K562 (cell line): ENCODE measurements around the gene ETV3L. TPM values are rescaled to one million over a fixed set of nuclear protein-coding genes. Genes with fewer than 3 reads are reported as not detected.

Experiments
- CBX2 ChIP-seq: fragments of 200-600 bp; sonication (generic); IDR thresholded peaks from one replicate; pipeline ENCODE4 v1.6.1; 2012; ENCODE audit warnings: mild to moderate bottlenecking, low read length, inconsistent platforms; ENCODE audit not compliant: insufficient read depth, poor library complexity, severe bottlenecking
- DIDO1 ChIP-seq: fragments of 450-650 bp; IDR thresholded peaks from 2 replicates; pipeline ENCODE4 v1.6.1; 2016; ENCODE audit warnings: low read depth, missing biosample characterization, missing genetic modification characterization
- DNMT1 ChIP-seq: fragments of 450-650 bp; IDR thresholded peaks from 2 replicates; pipeline ENCODE4 v1.6.1; 2016; ENCODE audit warnings: antibody characterized with exemption, mild to moderate bottlenecking
- ERF ChIP-seq: fragments of 450-650 bp; formaldehyde crosslinking; IDR thresholded peaks from 2 replicates; pipeline ENCODE4 v1.4.0; 2020; ENCODE audit warnings: mild to moderate bottlenecking, mixed read lengths
- ETV1 ChIP-seq: fragments of 450-650 bp; conservative IDR thresholded peaks from 2 replicates; pipeline ENCODE4 v1.6.1; 2016; ENCODE audit warnings: missing genetic modification characterization, control low read depth, low read depth, missing compliant biosample characterization
- KLF6 ChIP-seq: fragments of 250-450 bp; sonication (Bioruptor Pico); IDR thresholded peaks from 2 replicates; pipeline ENCODE4 v1.4.0; 2020; ENCODE audit warnings: mild to moderate bottlenecking, moderate library complexity, borderline replicate concordance
- MBD1 ChIP-seq: fragments of 250-450 bp; sonication (Bioruptor Pico); IDR thresholded peaks from 2 replicates; pipeline ENCODE4 v1.8.0; 2022; ENCODE audit warnings: inconsistent platforms
- MIER1 ChIP-seq: fragments of 450-650 bp; IDR thresholded peaks from 2 replicates; pipeline ENCODE4 v1.6.1; 2016; ENCODE audit warnings: antibody characterized with exemption, mild to moderate bottlenecking, low read depth
- MYBL2 ChIP-seq, 2 experiments: fragments of 450-650 bp in 1 of 2; sonication (generic) in 1 of 2; formaldehyde crosslinking in 1 of 2; IDR thresholded peaks; 2 replicates each; pipeline versions ENCODE4 v1.6.1 to v1.8.1; 2017 to 2022; ENCODE audit warnings: borderline replicate concordance in 1 of 2, inconsistent platforms in 1 of 2, low read depth in 1 of 2, mild to moderate bottlenecking in 1 of 2, missing genetic modification reagents in 1 of 2, moderate library complexity in 1 of 2
- PHF8 ChIP-seq: fragments of 200-600 bp; sonication (generic); IDR thresholded peaks from 2 replicates; pipeline ENCODE4 v1.6.1; 2012; ENCODE audit warnings: mixed run types, mild to moderate bottlenecking, inconsistent platforms, low read length, moderate library complexity, borderline replicate concordance
- PPARD ChIP-seq: fragments of 250-450 bp; sonication (Bioruptor Pico); IDR thresholded peaks from 2 replicates; pipeline ENCODE4 v1.8.0; 2022; ENCODE audit warnings: inconsistent platforms, mild to moderate bottlenecking, moderate library complexity
- RB1 ChIP-seq: fragments of 450-650 bp; IDR thresholded peaks from 2 replicates; pipeline ENCODE4 v1.6.1; 2017; ENCODE audit warnings: low read depth, mild to moderate bottlenecking
- TCF15 ChIP-seq: fragments of 250-450 bp; sonication (Bioruptor Pico); IDR thresholded peaks from 2 replicates; pipeline ENCODE4 v1.8.0; 2022; ENCODE audit warnings: moderate library complexity, mild to moderate bottlenecking, inconsistent platforms
- YBX1 ChIP-seq: fragments of 450-650 bp; IDR thresholded peaks from 2 replicates; pipeline ENCODE4 v1.7.1; 2016; ENCODE audit warnings: mild to moderate bottlenecking
- YY1 ChIP-seq, 3 experiments: IDR thresholded peaks; 2 replicates each; pipeline ENCODE4 v1.6.1; 2011; ENCODE audit warnings: low read length in 2 of 3, mild to moderate bottlenecking in 2 of 3, moderate library complexity in 2 of 3, borderline replicate concordance in 1 of 3, control low read depth in 1 of 3, low read depth in 1 of 3; ENCODE audit not compliant: insufficient read depth in 3 of 3, insufficient replicate concordance in 2 of 3, control insufficient read depth in 1 of 3, insufficient read length in 1 of 3; ENCODE audit errors: extremely low read depth in 1 of 3
- ZBTB26 ChIP-seq: fragments of 450-650 bp; formaldehyde crosslinking; IDR thresholded peaks from 2 replicates; pipeline ENCODE4 v1.4.0; 2022; ENCODE audit warnings: missing genetic modification characterization
- ZBTB43 ChIP-seq: sonication (generic); formaldehyde crosslinking; IDR thresholded peaks from 2 replicates; pipeline ENCODE4 v1.8.0; 2023; ENCODE audit warnings: mild to moderate bottlenecking, missing genetic modification reagents
- ZFP91 ChIP-seq: sonication (generic); formaldehyde crosslinking; IDR thresholded peaks from 2 replicates; pipeline ENCODE4 v1.8.0; 2022; ENCODE audit warnings: mild to moderate bottlenecking, missing genetic modification reagents
- ZNF134 ChIP-seq: fragments of 250-450 bp; sonication (Bioruptor Pico); conservative IDR thresholded peaks from 2 replicates; pipeline ENCODE4 v1.4.0; 2020
- polyA plus RNA-seq, 8 experiments: library from polyadenylated mRNA; depleted of rRNA in 4 of 8; stranded (reverse) in 5 of 8; unstranded in 3 of 8; fragments of >200 nt; fragmentation: Nextera tagmentation in 2 of 8; fragmentation: Illumina TruSeq in 1 of 8; extraction: Ambion mirVana in 2 of 8; extraction: Trizol in 1 of 8; gene quantifications; 2 replicates each; pipeline versions ENCODE4 v1.2.1 to v1.2.3, GENCODE V29; 2011 to 2014; ENCODE audit warnings: inconsistent platforms in 1 of 8, missing spikeins in 1 of 8
- total RNA-seq, 7 experiments: library from RNA; depleted of rRNA in 6 of 7; stranded (reverse); fragments of >200 nt in 6 of 7; fragmentation: Illumina TruSeq in 2 of 7; extraction: Trizol in 2 of 7; gene quantifications; 2 replicates each; pipeline versions ENCODE4 v1.2.1 to v1.2.3, GENCODE V29; 2011 to 2021; ENCODE audit warnings: low replicate concordance in 1 of 7

The ETV3L gene
- total and polyA plus RNA-seq, 9 of the 15 experiments (the other 6 are each of a cell fraction or from before 2014, with no cell fraction given) = not detected

GRCh38 chr1:157045250-157046218 is 54.1 kb downstream of the ETV3L start, which contains the start of gene ARHGEF11 (continued):
- TF ChIP-seq ZFP91 (CRISPR knock-in tag) = no peak
- no peak for TF ChIP-seq MBD1 (CRISPR knock-in tag)
- peak in 2 of 3 experiments; percentile 24 to 73 for TF ChIP-seq YY1 (IDR thresholded peaks at IDR 0.05; ENCODE audit: borderline replicate concordance in 1 of 3, control insufficient read depth in 1 of 3, extremely low read depth in 1 of 3, insufficient read depth in 3 of 3, insufficient read length in 1 of 3, insufficient replicate concordance in 2 of 3, low read depth in 1 of 3, low read length in 2 of 3)
- TF ChIP-seq ERF (CRISPR knock-in tag) = no peak
- TF ChIP-seq KLF6 = no peak
- no peak for TF ChIP-seq ZBTB26 (CRISPR knock-in tag)
- TF ChIP-seq RB1 = peak; percentile 93
- TF ChIP-seq MIER1 = no peak
- no peak for TF ChIP-seq ETV1 (tag)
- TF ChIP-seq DIDO1 (tag) = no peak
- no peak for TF ChIP-seq MYBL2 (IDR thresholded peaks at IDR 0.05; ENCODE audit: low read depth)
- no peak for TF ChIP-seq MYBL2 (CRISPR knock-in tag; IDR thresholded peaks at IDR 0.05; ENCODE audit: borderline replicate concordance)
- no peak for TF ChIP-seq TCF15 (CRISPR knock-in tag)
- no peak for TF ChIP-seq PPARD (CRISPR knock-in tag)
- no peak for TF ChIP-seq CBX2
- TF ChIP-seq DNMT1 = 0 out of 2 replicates have a peak, but pooled peaks have one; percentile 64
- peak; percentile 86; the same call in 1 of the 2 replicates for TF ChIP-seq PHF8
- TF ChIP-seq ZNF134 (CRISPR knock-in tag) = no peak
- TF ChIP-seq YBX1 = no peak
- no peak for TF ChIP-seq ZBTB43 (CRISPR knock-in tag)
